NCI-H460 (cell line): ENCODE data around the gene GPR62. TPM values are rescaled to one million over a fixed set of nuclear protein-coding genes. Genes with fewer than 3 reads are reported as not detected.
A peak's percentile ranks its signal among the peaks of the same experiment; 100 is the strongest.
"Not testable (repeated sequence)": the region's sequence is repeated elsewhere in the genome, so short reads cannot be mapped to it uniquely, and the experiment has no call there.

Source experiments
- DNase-seq: peaks from one replicate; pipeline ENCODE4 v3.0.0-alpha.2; 2016; ENCODE audit warnings: low read depth; ENCODE audit errors: extremely low read depth
- total RNA-seq: library from RNA; depleted of rRNA; stranded (reverse); fragments of >200 nt; shearing (Covaris generic); gene quantifications from 2 replicates; pipeline ENCODE4 v1.2.3, GENCODE V29; 2014

The GPR62 gene
- total RNA-seq, 1 experiment from 2014 or later: not detected

DNA sequence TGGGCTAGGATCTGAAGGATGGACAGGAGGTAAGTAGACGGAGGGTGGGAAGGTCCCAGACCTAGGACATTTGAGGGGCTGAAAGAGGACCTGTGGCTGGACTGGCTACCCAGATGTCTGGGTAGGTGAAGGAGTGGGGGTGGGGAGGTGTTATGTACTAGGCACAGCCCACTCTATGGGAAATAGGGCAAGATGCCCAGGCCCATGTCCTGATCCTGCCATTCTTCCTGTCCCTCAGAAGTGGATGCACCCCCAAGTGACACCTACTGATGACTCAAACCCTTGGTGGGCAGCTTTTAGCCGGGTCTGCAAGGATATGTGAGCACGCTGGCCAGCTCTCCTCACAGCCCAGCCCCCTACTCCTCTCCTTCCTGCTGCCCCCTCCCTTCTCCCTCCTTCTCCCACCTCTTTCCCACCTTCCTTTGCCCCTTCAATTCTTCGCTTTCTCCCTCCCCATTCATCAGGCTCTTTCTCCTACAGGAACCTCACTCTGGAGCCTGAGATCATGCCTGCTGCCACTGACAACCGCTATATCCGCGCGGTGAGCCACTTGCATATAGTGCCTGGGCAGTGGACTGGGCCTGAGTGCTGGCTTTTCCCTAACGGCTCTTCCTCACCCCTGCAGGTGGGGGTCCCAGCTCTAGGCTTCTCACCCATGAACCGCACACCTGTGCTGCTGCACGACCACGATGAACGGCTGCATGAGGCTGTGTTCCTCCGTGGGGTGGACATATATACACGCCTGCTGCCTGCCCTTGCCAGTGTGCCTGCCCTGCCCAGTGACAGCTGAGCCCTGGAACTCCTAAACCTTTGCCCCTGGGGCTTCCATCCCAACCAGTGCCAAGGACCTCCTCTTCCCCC, 33.3 kb downstream of the GPR62 start:
- DNase-seq: no peak

DNA sequence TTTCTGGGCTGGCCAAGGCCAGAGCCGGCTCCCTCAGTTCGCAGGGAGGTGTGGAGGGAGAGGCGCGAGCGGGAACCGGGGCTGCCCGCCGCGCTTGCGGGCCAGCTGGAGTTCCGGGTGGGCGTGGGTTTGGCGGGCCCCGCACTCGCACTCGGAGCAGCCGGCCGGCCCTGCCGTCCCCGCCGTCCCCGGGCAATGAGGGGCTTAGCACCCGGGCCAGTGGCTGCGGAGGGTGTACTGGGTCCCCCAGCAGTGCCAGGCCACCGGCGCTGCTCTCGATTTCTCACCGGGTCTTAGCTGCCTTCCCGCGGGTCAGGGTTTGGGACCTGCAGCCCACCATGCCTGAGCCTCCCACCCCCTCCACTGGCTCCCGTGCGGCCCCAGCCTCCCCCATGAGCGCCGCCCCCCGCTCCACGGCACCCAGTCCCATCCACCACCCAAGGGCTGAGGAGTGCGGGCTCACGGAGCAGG, 35.4 kb downstream of the GPR62 start:
- DNase-seq: not testable (repeated sequence)

GRCh38 chr3:51992017-51992682, 37.0 kb downstream of the GPR62 start:
- no peak for DNase-seq

- DNase-seq: not testable (repeated sequence)
Measured at GRCh38 chr3:51993657-51994056, 38.5 kb downstream of the GPR62 start.

DNA sequence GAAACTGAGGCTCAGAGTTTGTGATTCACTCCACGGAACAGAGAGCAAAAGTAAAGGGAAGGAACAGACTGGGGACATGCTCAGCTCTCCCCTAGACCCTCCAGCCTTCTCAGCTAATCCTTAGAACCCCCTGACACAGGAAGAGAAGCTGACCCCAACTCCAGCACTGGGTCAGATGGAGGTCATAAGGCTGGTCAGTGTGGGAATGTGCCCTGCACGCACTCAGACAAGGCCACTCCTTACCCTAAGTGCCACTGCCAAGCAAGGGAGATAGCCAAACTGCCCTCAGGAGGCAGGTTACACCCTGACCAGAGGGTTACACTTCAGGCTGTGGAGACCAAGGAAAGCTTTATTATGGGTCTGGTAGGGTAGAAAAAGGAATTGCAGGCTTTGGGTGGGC, 39.3 kb downstream of the GPR62 start:
- no peak for DNase-seq

DNA sequence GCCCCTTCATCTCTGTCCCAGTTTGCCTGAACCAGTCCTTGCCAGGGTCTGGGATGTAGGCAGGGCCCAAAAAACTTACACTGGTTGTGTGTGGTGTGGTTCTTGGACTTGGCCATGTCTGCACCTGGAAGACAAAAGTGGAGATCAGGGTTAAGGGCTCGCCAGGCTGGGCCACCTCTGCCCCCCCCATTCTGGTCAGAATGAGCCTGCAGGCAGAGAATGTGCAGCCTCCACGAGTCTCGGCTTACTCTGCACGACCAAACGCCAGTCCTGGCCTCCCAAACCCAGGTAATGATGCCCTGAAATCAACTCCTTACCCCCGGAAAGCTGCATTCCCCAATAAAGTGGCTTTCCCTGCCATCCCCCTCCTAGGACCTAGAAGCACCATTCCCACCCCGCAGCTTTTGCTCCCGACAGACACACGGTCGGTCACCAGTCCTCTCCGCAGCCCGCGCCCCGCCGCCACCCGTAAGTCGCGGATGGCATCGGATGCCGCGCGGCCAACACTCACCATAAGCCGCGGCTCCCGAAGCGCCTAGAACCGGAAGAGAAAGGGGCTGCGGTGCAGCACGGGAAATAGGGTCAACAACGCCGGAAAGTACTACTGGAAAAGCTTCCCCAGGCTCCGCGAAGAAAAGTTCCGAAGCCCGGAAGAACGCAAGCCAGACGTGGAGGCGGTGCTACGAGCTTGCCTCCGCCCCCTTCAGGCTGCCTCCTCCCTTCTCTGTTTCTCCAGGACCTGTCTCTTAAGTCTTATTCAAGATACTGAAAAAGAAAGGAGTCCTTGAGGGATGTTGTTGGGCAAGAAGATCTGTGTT, 40.4 kb downstream of the GPR62 start, which contains the start of gene RPL29:
RPL29 (minus strand) TSS at position 550 of the 818 bp plus-strand sequence; CDS start at position 116, 434 bp downstream.
- peak; percentile 90 for DNase-seq

GRCh38 chr3:51997172-51997571, 42.0 kb downstream of the GPR62 start:
- DNase-seq: no peak

- DNase-seq: no peak
Measured at GRCh38 chr3:51997935-51998596, 42.9 kb downstream of the GPR62 start.

- DNase-seq: no peak
Measured at GRCh38 chr3:51998774-51999173, 43.6 kb downstream of the GPR62 start.

DNA sequence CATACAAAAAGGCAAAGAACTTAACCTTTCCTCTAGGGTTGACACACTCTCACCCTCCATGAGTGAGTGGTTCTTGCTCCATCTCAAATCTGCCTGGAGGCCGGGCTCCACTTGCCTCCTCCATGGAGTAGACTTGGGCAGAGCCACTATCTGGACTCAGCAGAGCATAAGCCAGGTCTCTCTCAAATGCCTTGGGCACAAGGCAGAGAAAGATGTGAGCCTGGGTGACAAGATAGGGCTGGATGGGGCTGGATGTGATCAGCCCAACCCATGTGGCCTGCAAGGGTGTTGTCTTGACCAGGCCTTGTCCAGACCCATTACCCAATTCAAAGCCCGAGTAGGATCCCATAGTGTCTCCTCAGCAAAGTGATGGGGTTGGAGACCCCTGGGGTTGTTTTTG, 44.7 kb downstream of the GPR62 start:
- no peak for DNase-seq

DNA sequence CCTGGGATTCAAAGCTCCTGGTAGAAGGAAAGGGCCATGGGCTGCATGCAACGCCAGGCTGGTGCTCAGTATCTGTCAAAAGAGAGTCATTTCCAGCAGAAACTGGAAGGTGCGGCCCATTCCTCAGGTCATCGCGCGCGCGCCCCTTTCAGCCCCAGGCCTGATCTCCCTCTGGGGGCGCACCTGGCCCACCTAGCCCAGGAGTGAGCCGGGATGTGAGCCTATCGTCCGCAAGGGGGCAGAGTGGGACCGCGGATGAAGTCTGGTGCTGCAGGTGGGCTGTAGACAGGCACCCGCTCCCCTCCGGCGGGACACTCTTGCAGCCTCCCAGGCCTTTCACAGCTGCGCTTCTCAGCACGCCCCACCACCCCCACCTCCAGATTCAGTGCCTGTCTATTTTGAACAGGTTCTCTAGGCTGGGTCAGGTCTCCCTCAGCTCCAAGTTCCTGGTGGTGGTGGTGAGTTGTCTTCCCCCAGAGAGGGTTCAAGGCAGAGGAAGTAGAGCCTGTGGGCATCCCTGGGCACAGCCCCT, 46.3 kb downstream of the GPR62 start:
- DNase-seq: peak; percentile 55

GRCh38 chr3:52002748-52003147, 47.6 kb downstream of the GPR62 start:
- no peak for DNase-seq

GRCh38 chr3:52004163-52004787, 49.1 kb downstream of the GPR62 start:
- no peak for DNase-seq

GRCh38 chr3:52004906-52005395, 49.8 kb downstream of the GPR62 start:
- no peak for DNase-seq

DNA sequence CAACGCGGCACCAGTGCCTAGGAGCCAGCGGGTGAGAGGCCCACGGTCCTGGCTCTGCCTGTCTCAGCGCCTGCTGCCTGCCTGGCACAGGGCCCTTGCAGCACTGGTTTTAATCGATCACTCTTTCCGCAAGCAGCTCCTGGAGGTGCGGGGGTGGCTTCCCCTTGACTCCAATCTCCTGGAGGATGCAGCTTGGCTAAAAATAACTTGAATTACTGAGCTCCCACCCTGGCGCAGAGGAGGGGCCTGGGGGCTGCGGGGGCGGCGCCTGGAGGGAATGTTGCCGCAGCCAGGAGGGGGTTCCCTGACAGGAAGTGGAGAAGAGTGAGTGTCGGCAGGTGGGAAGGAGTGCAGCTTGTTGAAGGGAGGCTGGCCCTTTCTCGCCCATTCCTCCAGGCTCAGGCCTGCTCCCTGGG, 50.4 kb downstream of the GPR62 start:
- DNase-seq: no peak

- DNase-seq: no peak
Measured at GRCh38 chr3:52006017-52006819, 51.0 kb downstream of the GPR62 start.

- no peak for DNase-seq
Measured at GRCh38 chr3:52006820-52007133, 51.6 kb downstream of the GPR62 start.
